K562 (cell line): Measurements from ENCODE around the gene ACTN1. TPM values are rescaled to one million over a fixed set of nuclear protein-coding genes. Genes with fewer than 3 reads are reported as not detected.
A peak's percentile ranks its signal among the peaks of the same experiment; 100 is the strongest.

Experiments used
- ATAC-seq: fragments of 200-7000 bp; cut with Tn5 transposase; 3 replicates; pipeline ENCODE4 v1.9.1; 2020; ENCODE audit warnings: moderate library complexity
- BruUV-seq: library from RNA; stranded (reverse); fragments of 400-500 nt; replicated peaks from 2 replicates; lab custom pipeline; 2021; lab: Mats Ljungman, UMichigan
- CTCF ChIA-PET: fragments of 300-600 bp; formaldehyde crosslinking; extraction: SDS; loops from one replicate; lab custom pipeline; 2021; ENCODE audit warnings: low intra/inter-chr PET ratio; lab: Yijun Ruan, JAX
- POLR2A ChIA-PET: fragments of 300-600, 350-650 bp; sonication (Branson Sonifier 250); formaldehyde crosslinking; extraction: SDS; loops from one replicate; lab custom pipeline; 2021; ENCODE audit warnings: antibody characterized with exemption, inconsistent platforms; lab: Yijun Ruan, JAX
- DNase-seq, 4 experiments: peaks; one replicate each; pipeline versions ENCODE4 v3.0.0 to v3.0.0-alpha.2; 2011 to 2018; ENCODE audit warnings: low spot score in 3 of 4, mixed read lengths in 3 of 4; ENCODE audit errors: extremely low read depth in 1 of 4
- FAIRE-seq: peaks from 2 replicates; lab custom pipeline; 2011; peaks lifted over from hg19 to GRCh38; lab: Jason Lieb, UNC
- H2AFZ ChIP-seq: 2 replicates; pipeline ENCODE4 v1.6.0; 2011; ENCODE audit warnings: low read depth, low read length, control low read depth, inconsistent platforms
- H3K27ac ChIP-seq: fragments of 200-600 bp; 3 replicates; pipeline ENCODE4 v1.8.0; 2011; ENCODE audit warnings: low read depth, mild to moderate bottlenecking, control low read depth, inconsistent platforms, low read length, moderate library complexity, mixed read lengths; ENCODE audit errors: extremely low read depth
- H3K27me3 ChIP-seq, 2 experiments: fragments of 300-600 bp in 1 of 2; 2 replicates in 1 of 2; 3 replicates in 1 of 2; pipeline versions ENCODE4 v1.6.0 to v1.8.0; 2011; ENCODE audit warnings: inconsistent platforms in 2 of 2, low read length in 2 of 2, mild to moderate bottlenecking in 1 of 2, mixed read lengths in 1 of 2, moderate library complexity in 1 of 2; ENCODE audit not compliant: control insufficient read depth in 2 of 2, insufficient read depth in 2 of 2
- H3K36me3 ChIP-seq: fragments of 300-600 bp; 3 replicates; pipeline ENCODE4 v1.8.0; 2011; ENCODE audit warnings: mild to moderate bottlenecking, low read length, inconsistent platforms; ENCODE audit not compliant: control insufficient read depth, insufficient read depth
- H3K4me1 ChIP-seq, 2 experiments: fragments of 200-600 bp in 1 of 2; replicated peaks in 1 of 2; 2 replicates in 1 of 2; 3 replicates in 1 of 2; pipeline versions ENCODE4 v1.5.1 to v1.8.0; 2011; ENCODE audit warnings: inconsistent platforms in 2 of 2, low read length in 2 of 2, mild to moderate bottlenecking in 1 of 2, mixed read lengths in 1 of 2, moderate library complexity in 1 of 2; ENCODE audit not compliant: control insufficient read depth in 2 of 2, insufficient read depth in 2 of 2
- H3K4me2 ChIP-seq: 2 replicates; pipeline ENCODE4 v1.6.1; 2011; ENCODE audit warnings: low read length, control low read depth, inconsistent platforms, mixed read lengths; ENCODE audit not compliant: insufficient read depth
- H3K4me3 ChIP-seq: fragments of 200-600 bp; sonication (generic), shearing (Covaris generic); 2 replicates; pipeline ENCODE4 v1.5.1; 2016; ENCODE audit warnings: control low read depth, inconsistent platforms
- H3K79me2 ChIP-seq: fragments of 200-600 bp; 3 replicates; pipeline ENCODE4 v1.8.0; 2011; ENCODE audit warnings: low read length, inconsistent platforms; ENCODE audit not compliant: control insufficient read depth, insufficient read depth
- H3K9ac ChIP-seq, 2 experiments: 2 replicates each; pipeline versions ENCODE4 v1.6.0 to v1.6.1; 2011; ENCODE audit warnings: low read depth in 2 of 2, low read length in 2 of 2, control low read depth in 1 of 2, inconsistent platforms in 1 of 2, mild to moderate bottlenecking in 1 of 2, mixed read lengths in 1 of 2; ENCODE audit not compliant: insufficient read depth in 1 of 2
- H3K9me1 ChIP-seq: one replicate; pipeline ENCODE4 v1.6.0; 2011; ENCODE audit warnings: inconsistent platforms, mild to moderate bottlenecking, low read length, moderate library complexity; ENCODE audit not compliant: control insufficient read depth, insufficient read depth
- H3K9me3 ChIP-seq: replicated peaks from 2 replicates; pipeline ENCODE4 v1.5.1; 2011; ENCODE audit warnings: low read depth, low read length, inconsistent platforms; ENCODE audit not compliant: control insufficient read depth, insufficient read depth
- H4K20me1 ChIP-seq: replicated peaks from 2 replicates; pipeline ENCODE4 v1.6.1; 2011; ENCODE audit warnings: low read length, inconsistent platforms, mixed read lengths; ENCODE audit not compliant: control insufficient read depth, insufficient read depth
- ARID1B ChIP-seq: fragments of 450-650 bp; IDR thresholded peaks from 2 replicates; pipeline ENCODE4 v1.6.1; 2016; ENCODE audit warnings: antibody characterized with exemption, mild to moderate bottlenecking, inconsistent platforms
- CBFA2T3 ChIP-seq: fragments of 450-650 bp; IDR thresholded peaks from 2 replicates; pipeline ENCODE4 v1.6.1; 2017
- JUNB ChIP-seq: fragments of 450-650 bp; formaldehyde crosslinking; conservative IDR thresholded peaks from 2 replicates; pipeline ENCODE4 v1.4.0; 2020; ENCODE audit warnings: mild to moderate bottlenecking
- TAL1 ChIP-seq: fragments of 450-650 bp; IDR thresholded peaks from 2 replicates; pipeline ENCODE4 v1.6.1; 2016; ENCODE audit warnings: mild to moderate bottlenecking
- TEAD4 ChIP-seq, 2 experiments: sonication (generic) in 1 of 2; formaldehyde crosslinking in 1 of 2; IDR thresholded peaks; 2 replicates each; pipeline versions ENCODE4 v1.6.1 to v1.8.0; 2012 to 2022; ENCODE audit warnings: borderline replicate concordance in 1 of 2, inconsistent platforms in 1 of 2, low read length in 1 of 2, mild to moderate bottlenecking in 1 of 2, missing genetic modification reagents in 1 of 2
- ZNF408 ChIP-seq: fragments of 250-450 bp; sonication (Bioruptor Pico); IDR thresholded peaks from 2 replicates; pipeline ENCODE4 v1.4.0; 2020; ENCODE audit warnings: low read depth, mild to moderate bottlenecking, moderate library complexity
- ZNF431 ChIP-seq: sonication (generic); formaldehyde crosslinking; IDR thresholded peaks from 2 replicates; pipeline ENCODE4 v1.8.0; 2022; ENCODE audit warnings: mild to moderate bottlenecking, missing genetic modification reagents
- WGBS: fragments of 100-300 bp; shearing (Covaris generic); methylation state at CpG from one replicate; pipeline ENCODE4 v1.1.6; 2016; ENCODE audit warnings: low coverage, mixed read lengths; ENCODE audit not compliant: insufficient coverage; ENCODE audit errors: missing lambda C conversion rate; 5-methylcytosine and 5-hydroxymethylcytosine counted together
- in situ Hi-C: fragments of 300-500 bp; cut with MboI; formaldehyde crosslinking; loops from 4 replicates; pipeline ENCODE4 v1.15.0; 2018; ENCODE audit warnings: inconsistent platforms, mixed read lengths
- intact Hi-C: fragments of 100-400 bp; cut with micrococcal nuclease; formaldehyde crosslinking; loops from 2 replicates; pipeline ENCODE4 v1.14.2; 2022
- polyA plus RNA-seq, 8 experiments: library from polyadenylated mRNA; depleted of rRNA in 4 of 8; stranded (reverse) in 5 of 8; unstranded in 3 of 8; fragments of >200 nt; fragmentation: Nextera tagmentation in 2 of 8; fragmentation: Illumina TruSeq in 1 of 8; extraction: Ambion mirVana in 2 of 8; extraction: Trizol in 1 of 8; gene quantifications; 2 replicates each; pipeline versions ENCODE4 v1.2.1 to v1.2.3, GENCODE V29; 2011 to 2014; ENCODE audit warnings: inconsistent platforms in 1 of 8, missing spikeins in 1 of 8
- total RNA-seq, 7 experiments: library from RNA; depleted of rRNA in 6 of 7; stranded (reverse); fragments of >200 nt in 6 of 7; fragmentation: Illumina TruSeq in 2 of 7; extraction: Trizol in 2 of 7; gene quantifications; 2 replicates each; pipeline versions ENCODE4 v1.2.1 to v1.2.3, GENCODE V29; 2011 to 2021; ENCODE audit warnings: low replicate concordance in 1 of 7

ACTN1 gene
- total and polyA plus RNA-seq, 9 of the 15 experiments (the other 6 are each of a cell fraction or from before 2014, with no cell fraction given): 2.2 to 67.7 (median 34.5) TPM

- Histone ChIP-seq H3K9me3 (no peaks in the 10 kb centered on the region), H3K9me1 (no peaks in the 10 kb centered on the region), H4K20me1 (no peaks in the 10 kb centered on the region), H3K4me3 (no peak overlapping the region), H3K79me2 (no peaks in the 10 kb centered on the region), H3K9ac (no peak overlapping the region), H3K27me3 (no peaks in the 10 kb centered on the region), H3K27ac (no peak overlapping the region), H3K36me3 (no peaks in the 10 kb centered on the region), H2AFZ (peak overlapping the region; percentile 74), H3K4me1 (peaks cover 6 to 8% of the 10 kb centered on the region in 2 experiments; a peak in 4 of 5 replicates), H3K4me2 (no peak overlapping the region)
- 7% methylated on average over 1 of the region's 5 CpGs for whole genome bisulfite sequencing
- no TSS peak for BruUV-seq
- FAIRE-seq (no peak), ATAC-seq (no peak), DNase-seq (peak in 2 of 4 experiments; percentile 22 to 32)
- POLR2A ChIA-PET: no interaction called here
- no peak for TF ChIP-seq JUNB (CRISPR knock-in tag)
- peak; percentile 49 for TF ChIP-seq CBFA2T3
- 0 out of 2 replicates have a peak, but pooled peaks have one; percentile 27 for TF ChIP-seq TEAD4 (IDR thresholded peaks at IDR 0.05; ENCODE audit: low read length)
- no peak for TF ChIP-seq TEAD4 (CRISPR knock-in tag; IDR thresholded peaks at IDR 0.05; ENCODE audit: borderline replicate concordance)
- TF ChIP-seq ZNF408: no peak
- TF ChIP-seq ARID1B: 0 out of 2 replicates have a peak, but pooled peaks have one; percentile 31
- TF ChIP-seq TAL1: peak; percentile 29; the same call in 1 of the 2 replicates
- TF ChIP-seq ZNF431 (CRISPR knock-in tag): no peak
- in situ Hi-C loops (loop anchor here (25.0 kb wide), 1 partner anchor 611 kb away; no protein-coding TSS in a partner anchor), intact Hi-C loops (no loop called here)
- CTCF ChIA-PET: no interaction called here
Measured at GRCh38 chr14:68851078-68851477, 128.0 kb downstream of the ACTN1 start.
